Body of pancreas (tissue), 4 donors: ENCODE data around the gene LIPC.

ENCODE experiments used
- POLR2A ChIP-seq, 3 donors: fragments of 450-650 bp; IDR thresholded peaks; one replicate each; pipeline ENCODE4 v1.6.1; 2016; ENCODE audit warnings: antibody characterized with exemption in 3 of 3, mild to moderate bottlenecking in 2 of 3
- TF ChIP-seq, protein P1 (sequence below), 7 experiments: fragments of 450-650 bp in 4 of 7; fragments of 200-600 bp in 3 of 7; sonication (generic) in 3 of 7; IDR thresholded peaks; one replicate each; pipeline ENCODE4 v1.5.1; 2016 to 2019; ENCODE audit warnings: antibody characterized with exemption in 7 of 7

DNA sequence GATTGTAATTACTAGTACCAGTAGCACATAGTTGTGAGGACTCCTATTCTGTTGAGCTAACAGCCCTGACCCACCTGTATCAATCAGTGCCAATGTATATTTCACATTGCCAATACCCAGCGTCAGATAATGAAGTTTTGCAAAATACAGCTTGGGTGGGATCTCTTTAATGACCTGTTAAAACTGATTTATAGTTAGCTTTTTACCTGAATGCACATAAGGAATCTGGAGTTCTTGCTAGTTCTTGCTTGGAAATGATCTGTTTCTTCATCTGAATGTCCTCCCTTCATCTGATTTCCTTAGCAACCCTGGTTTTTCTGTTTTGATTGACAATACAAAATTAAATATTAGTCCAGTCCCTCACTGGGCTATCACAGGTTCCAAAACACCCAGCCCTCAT, 62.8 kb downstream of the LIPC start:
- TF ChIP-seq, protein P1, sequence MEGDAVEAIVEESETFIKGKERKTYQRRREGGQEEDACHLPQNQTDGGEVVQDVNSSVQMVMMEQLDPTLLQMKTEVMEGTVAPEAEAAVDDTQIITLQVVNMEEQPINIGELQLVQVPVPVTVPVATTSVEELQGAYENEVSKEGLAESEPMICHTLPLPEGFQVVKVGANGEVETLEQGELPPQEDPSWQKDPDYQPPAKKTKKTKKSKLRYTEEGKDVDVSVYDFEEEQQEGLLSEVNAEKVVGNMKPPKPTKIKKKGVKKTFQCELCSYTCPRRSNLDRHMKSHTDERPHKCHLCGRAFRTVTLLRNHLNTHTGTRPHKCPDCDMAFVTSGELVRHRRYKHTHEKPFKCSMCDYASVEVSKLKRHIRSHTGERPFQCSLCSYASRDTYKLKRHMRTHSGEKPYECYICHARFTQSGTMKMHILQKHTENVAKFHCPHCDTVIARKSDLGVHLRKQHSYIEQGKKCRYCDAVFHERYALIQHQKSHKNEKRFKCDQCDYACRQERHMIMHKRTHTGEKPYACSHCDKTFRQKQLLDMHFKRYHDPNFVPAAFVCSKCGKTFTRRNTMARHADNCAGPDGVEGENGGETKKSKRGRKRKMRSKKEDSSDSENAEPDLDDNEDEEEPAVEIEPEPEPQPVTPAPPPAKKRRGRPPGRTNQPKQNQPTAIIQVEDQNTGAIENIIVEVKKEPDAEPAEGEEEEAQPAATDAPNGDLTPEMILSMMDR (IDR thresholded peaks at IDR 0.05), result no peak
- no peak for TF ChIP-seq POLR2A (IDR thresholded peaks at IDR 0.05)
